Coronary artery (tissue), 2 donors: ENCODE measurements around the gene NHEJ1.

Source experiments
- DNase-seq: peaks from one replicate; pipeline ENCODE4 v3.0.0-alpha.2; 2017; ENCODE audit warnings: low spot score
- H3K27ac ChIP-seq, 2 donors: fragments of 200-600 bp; sonication (generic); one replicate each; pipeline ENCODE4 v1.5.1; 2016 to 2019
- H3K4me3 ChIP-seq: fragments of 200-600 bp; sonication (generic); 2 replicates; pipeline ENCODE4 v1.5.1; 2016; ENCODE audit warnings: mild to moderate bottlenecking, moderate library complexity
- CTCF ChIP-seq: fragments of 200-600 bp; sonication (generic); IDR thresholded peaks from one replicate; pipeline ENCODE4 v1.5.1; 2019; ENCODE audit warnings: antibody characterized with exemption

Gene NHEJ1

GRCh38 chr2:219123356-219124135, 37.1 kb downstream of the NHEJ1 start:
- no peak for DNase-seq

GRCh38 chr2:219122202-219122980, 38.2 kb downstream of the NHEJ1 start:
- Histone ChIP-seq H3K4me3 (no peak overlapping the region), H3K27ac (no peak overlapping the region)
- DNase-seq = no peak
- no peak for TF ChIP-seq CTCF

More at GRCh38 chr2:219123356-219124135, 37.1 kb downstream of the NHEJ1 start:
- TF ChIP-seq CTCF = no peak
- H3K27ac ChIP-seq = no peak overlapping the region
- no peak overlapping the region for H3K4me3 ChIP-seq

GRCh38 chr2:219120082-219120481, 40.5 kb downstream of the NHEJ1 start:
- Histone ChIP-seq H3K27ac (no peak overlapping the region), H3K4me3 (no peak overlapping the region)
- no peak for TF ChIP-seq CTCF
- no peak for DNase-seq

- Histone ChIP-seq H3K4me3 (no peak overlapping the region), H3K27ac (no peak overlapping the region)
- peak; percentile 49 for TF ChIP-seq CTCF
- no peak for DNase-seq
Observed at GRCh38 chr2:219119422-219120043, 41.1 kb downstream of the NHEJ1 start.

- Histone ChIP-seq H3K27ac (peak overlapping the region in 1 of 2 donors; percentile 67), H3K4me3 (peak overlapping the region; percentile 23)
- TF ChIP-seq CTCF = no peak
- DNase-seq = no peak
Observed at GRCh38 chr2:219118504-219118903, 42.1 kb downstream of the NHEJ1 start.

- TF ChIP-seq CTCF = no peak
- no peak for DNase-seq
- H3K27ac ChIP-seq = no peak overlapping the region
- H3K4me3 ChIP-seq = no peak overlapping the region
Observed at GRCh38 chr2:219116776-219117646, 43.6 kb downstream of the NHEJ1 start.
